ENCODE results near the gene ALDOA.

GRCh38 chr16:30095166-30096078 lies 29.9 kb downstream of the ALDOA start:
- TF ChIP-seq POLR2A (IDR thresholded peaks at IDR 0.05), result no peak
- TF ChIP-seq CTCF (IDR thresholded peaks at IDR 0.05), result no peak

All from uterus (tissue), 2 donors.